SW 1271 (cell line): ENCODE data around the gene STAC.
"Not testable (repeated sequence)": the region's sequence is repeated elsewhere in the genome, so short reads cannot be mapped to it uniquely, and the experiment has no call there.

Experiments
- DNase-seq, 2 experiments: peaks; one replicate each; lab custom pipeline; 2025; lab: John Stamatoyannopoulos, UW

Gene STAC

DNA sequence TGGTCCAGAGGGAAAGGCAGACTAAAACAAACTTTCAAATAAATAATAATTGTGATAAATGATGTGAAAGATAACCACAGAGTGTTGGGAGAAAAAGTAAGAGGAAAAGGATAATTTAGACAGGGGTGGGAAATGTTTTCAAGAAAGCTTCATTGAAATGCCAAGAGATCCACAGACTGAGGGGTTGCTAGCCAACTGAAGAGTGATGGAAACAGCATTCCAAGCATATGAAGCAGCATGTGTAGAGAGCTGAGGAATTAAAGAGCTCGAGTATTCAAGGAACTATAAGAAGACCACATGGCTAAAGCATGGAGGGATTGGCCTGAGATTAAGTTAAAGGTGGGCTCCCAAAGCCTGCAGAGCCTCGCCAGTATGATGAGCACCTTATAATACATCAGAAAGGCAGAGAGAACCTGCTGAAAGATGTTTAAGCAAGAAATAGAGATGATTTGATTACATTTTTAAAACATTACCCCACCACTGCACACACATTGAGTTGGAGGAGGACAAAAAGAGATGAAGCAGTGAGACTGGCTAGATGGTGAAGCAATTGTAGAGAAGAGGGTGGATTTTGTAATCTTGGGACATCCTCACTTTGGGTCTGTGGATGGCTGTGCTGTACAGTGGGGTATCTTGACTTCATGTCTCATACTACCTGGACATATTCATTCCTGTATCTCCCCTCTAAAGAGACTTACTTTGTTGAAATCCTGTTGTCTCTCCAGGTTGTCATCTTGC, 100.8 kb downstream of the STAC start:
- no peak for DNase-seq

DNA sequence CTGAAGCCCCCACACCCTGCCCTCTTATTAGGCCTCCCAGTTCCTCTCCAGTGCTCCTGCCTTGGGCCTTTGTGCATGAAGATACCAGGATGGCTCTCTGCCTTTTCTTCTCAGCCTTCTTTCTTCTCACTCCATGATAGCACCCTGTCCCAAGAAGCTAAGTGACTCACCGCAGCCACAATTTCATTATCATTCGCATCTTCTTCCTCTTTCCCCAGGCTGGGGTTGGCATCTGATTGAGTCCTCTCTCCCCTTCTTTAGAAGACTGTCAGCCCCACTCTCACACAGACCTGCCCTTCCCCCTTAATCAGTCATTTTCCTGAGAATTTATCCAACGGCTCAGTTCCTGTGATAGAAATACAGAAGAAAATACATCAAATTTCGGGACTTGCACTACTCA, 102.0 kb downstream of the STAC start:
- DNase-seq: no peak

DNA sequence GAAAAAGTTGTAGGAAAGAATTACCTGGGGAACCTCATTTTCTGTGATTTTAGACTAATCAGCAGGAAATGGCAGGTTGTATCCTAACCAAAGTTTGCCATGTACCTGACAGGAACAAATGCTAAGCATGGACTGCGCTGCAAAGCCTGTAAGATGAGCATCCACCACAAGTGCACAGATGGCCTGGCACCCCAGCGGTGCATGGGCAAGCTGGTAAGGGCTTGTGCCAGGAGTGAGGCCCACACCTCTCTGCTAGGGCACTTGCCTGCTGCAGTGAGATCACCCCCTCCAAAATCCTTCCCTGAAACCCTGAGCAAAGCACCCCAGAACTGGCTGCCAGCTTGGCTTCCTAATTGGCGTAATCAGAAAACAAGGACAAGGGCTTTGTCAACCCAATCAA, 102.6 kb downstream of the STAC start:
- no peak for DNase-seq

DNA sequence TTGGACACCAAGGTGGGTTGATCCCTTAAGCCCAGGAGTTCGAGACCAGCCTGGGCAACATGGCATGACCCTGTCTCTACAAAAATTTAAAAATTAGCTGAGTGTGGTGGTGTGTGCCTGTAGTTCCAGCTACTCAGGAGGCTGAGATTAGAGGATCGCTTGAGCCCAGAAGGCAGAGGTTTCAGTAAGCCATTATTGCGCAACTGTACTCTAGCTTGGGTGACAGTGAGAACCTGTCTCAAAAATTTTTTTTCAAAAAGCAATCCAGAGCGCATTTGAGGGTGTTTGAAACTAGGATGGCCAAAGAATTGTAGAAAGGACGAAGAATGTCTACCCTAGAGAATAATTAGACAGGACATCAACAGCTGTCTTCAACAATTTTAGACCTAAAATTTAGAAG, 103.4 kb downstream of the STAC start:
- DNase-seq: no peak

DNA sequence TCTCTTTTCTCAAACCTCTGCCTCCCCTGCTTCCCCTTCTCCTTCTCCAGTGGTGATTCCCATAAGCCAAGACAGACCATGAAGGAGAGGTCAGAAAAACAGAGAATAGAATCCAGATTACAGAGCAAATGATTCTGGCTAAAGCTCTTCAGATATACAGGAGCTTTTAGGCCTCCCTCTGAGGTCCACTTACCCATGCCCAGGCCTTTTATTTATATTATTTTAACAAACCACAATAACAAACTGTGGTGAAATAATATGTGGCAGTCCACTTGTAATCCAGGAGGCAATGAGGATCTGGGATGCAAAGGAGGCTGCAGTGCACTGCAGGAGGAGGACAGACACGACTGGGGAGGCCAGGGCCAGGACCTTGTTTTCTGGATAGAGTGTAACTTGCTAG, 104.1 kb downstream of the STAC start:
- DNase-seq: no peak

DNA sequence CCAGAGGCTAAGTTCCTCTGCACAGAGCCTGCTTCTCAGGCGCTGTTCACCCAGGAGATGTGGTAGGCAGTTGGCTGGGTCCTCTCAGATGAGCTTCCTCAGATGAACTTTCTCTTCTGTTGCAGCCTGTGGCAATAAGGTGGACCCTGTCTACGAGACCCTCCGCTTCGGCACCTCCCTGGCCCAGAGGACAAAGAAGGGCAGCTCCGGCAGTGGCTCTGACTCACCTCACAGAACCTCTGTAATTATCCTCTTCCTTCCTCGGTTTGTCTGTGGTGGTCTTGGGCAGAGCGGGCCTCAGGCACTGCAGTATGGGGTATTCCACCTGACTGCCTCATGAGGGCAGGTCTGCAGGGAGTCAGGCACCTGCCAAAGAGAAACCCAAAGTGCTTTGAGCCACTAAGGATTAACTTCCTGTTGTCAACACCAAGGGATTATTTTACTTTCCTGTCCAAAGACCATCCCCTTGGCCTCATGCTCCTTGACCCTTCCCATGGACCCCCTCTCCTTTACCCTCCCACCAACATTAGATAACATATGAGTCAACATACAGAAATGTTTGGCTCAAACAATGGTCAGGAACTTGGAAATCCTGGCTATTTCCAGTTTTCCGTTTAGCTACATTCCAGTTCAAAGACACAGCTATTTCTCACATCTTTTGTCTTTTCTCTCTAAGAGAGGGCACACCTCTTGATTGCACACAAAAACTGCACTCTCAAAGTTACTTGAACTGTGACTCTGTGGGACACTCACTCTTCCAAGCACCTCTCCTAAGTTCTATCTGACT, 105.9 kb downstream of the STAC start:
- DNase-seq: no peak

DNA sequence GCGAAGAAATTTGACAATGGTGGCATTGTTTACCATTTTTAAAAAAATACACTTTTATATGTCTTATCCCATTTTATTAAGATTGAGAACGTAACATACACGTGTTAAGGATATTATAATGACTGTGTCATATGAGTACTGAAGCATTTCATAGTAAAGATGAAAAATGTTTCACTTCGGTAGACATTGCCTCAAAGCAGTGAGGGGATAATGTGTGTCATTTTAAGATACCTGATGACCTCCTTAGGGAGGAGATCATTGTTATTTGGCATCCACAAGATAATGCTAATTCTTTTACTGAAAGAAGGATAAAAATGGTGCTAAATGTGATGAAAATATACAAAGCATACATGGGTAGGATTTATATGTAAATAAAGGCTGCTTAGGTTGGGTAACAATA, 107.3 kb downstream of the STAC start:
- DNase-seq: no peak

DNA sequence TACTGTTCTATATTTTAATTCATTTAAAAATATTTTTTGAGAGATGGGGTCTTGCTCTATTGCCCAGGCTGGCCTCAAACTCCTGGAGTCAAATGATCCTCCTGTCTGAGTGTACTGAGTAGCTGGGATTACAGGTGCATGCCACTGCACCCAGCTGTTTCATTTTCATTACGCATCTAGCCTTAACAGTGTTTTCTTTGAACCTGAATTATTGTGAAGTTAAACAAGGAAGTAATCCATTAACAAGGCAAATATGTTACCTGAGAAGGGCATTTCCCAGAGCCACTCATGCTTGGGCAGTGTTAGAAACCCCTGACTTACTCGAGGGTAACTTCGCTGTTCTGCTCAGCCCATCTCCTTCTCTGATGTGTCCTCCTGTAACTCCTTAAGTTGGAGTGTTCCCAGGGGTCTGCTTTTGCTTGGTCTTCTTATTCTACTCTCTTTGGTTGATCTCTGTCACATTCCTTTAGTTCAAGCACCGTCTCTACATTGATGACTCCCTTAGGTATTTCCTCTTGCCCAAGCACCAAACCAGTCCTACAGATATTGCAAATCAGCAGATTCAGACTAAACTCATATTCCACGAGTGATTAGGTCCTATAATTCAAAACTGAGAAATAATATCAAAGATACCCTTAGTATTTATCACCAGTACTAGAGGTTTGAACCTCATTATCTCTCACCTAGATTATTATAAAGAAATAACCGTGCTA, 107.9 kb downstream of the STAC start:
- DNase-seq: no peak

DNA sequence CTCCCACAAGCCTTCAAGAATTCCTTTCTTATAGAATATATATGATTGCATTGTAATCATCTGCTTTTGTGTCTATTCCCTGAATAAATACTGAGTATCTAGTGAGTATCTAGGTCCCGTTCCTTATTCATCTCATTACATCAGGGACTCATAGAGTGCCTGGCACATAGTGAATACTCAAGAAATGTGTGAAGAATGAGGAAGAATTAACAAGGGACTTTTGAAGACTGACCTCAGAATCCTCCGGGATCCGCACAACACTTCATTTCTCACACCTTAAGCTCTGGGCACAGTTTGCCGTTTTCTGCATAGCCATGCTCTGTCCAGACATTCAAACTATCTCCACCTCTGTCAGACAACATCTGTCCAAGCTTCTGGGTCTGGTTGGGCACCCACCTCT, 108.8 kb downstream of the STAC start:
- DNase-seq: no peak

DNA sequence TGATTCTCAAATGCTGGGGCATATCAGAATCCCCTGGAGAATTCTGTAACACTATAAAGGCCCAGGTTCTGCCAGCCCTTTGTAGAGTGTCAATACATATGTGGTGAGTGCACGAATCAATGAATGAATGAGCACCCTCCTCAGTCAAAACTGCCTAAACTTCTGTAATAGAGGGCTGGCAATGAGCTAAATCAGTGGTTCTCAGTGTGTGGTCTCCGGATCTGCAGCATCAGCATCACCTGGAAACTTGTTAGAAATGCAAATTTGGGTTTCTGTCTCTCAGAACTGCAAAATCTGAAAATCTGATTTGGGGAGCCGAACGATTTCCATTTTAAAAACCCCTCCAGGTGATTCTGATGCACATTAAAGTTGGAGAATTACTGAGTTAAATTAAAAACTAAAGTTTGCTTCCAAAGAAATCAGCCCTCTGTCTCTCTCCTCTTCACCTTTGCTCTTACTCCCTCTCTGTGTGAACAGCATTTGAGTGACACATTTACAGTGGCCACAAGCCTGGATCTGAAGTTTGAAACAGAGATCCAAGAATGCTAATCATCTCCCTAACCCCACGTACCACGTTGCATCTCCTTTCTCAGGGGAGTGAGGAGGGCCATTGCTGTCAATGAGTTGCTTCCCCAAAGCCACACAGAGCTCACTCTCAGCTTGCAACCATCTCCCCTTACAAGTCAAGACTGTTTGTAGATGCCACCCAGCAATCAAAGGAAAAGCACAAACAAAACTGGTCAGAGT, 109.5 kb downstream of the STAC start:
- no peak for DNase-seq

DNA sequence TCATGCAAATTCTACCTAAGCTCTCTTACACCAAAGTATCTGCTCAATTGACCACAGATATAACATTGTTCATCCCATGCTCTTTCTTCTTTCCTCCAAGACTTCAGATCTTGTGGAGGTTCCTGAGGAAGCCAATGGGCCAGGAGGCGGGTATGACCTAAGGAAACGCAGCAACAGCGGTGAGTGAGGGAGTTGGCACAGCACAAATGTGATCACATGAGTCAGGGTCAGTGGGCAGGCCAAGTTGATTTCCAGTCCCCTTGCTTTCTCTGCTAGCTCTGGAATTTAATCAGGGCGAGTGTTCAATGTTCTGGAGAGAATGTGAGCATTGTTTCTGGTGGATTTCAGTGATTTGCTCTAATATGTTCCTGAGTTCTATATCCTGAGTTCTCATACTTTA, 112.7 kb downstream of the STAC start:
- DNase-seq: no peak

DNA sequence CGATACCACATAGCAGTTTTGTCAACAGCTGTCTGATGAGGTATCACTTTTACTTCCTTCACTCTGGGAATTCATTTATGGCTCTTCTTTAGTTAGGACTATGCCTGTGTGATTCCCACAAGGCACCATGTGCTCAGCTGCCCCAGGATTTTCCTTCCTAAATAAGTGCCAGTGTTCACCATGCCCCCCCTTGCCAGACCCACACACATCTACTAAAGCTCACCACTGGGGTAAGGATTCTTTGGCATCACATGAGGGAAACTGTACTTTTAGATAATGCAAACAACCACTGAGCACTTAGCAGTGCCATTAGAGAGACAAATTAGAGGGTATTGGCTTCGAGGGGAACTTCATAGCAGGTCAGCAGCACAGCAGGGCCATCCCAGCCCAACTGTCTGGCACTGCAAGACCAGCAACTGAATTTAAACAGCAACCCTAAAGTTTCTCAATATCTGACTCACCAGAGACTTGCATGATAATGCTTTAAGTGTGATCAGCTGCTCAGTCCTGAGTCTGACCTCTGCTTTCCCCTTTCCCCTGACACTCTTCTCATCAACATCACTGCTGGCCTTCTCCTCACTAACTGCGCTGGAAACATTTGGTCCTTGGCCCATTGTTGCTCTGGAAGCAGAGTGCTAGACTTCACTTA, 114.3 kb downstream of the STAC start:
- DNase-seq: no peak

DNA sequence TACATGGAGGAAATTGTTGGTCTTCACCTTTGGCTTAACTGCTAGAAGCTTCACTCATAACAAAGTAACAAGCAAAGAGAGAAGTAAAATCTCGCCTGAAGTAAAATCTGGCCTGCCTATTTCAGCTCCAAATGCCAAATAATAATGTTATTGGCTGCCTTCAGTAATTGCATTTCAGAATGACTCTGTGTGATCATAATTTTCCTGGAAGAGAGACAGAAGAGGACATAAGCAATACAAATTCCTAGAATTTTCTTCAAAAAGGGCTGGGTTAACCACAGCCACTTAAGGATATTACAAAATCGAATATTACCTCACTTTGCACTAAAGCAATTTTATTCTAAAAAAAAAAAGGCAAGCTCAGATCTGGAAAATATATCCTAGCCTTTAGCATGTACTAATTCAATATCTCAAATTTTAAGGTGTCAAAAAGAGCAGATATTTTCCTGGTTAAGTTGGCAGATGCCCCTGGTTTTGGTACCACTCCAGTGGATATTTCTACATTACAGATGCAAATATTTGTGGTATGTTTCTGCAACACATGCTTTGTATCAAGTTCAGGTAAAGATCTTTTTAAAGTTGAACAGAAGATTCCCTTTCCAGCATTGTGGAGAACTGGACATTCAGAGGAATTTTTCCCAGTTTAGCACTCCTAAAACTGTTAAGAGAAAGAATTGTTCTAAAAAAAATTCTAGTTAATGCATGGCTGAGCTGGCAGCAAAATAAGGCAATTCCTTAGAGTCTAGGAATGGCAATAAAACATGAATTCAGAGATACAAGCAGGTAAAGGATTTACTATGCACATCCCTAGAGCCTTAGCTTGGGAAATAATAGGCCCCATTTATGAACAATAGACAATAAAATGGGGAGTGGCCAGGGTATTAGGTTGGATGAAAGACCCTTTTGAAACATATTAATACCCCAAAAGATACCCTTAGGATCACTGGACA, 116.7 kb downstream of the STAC start:
- no peak for DNase-seq

DNA sequence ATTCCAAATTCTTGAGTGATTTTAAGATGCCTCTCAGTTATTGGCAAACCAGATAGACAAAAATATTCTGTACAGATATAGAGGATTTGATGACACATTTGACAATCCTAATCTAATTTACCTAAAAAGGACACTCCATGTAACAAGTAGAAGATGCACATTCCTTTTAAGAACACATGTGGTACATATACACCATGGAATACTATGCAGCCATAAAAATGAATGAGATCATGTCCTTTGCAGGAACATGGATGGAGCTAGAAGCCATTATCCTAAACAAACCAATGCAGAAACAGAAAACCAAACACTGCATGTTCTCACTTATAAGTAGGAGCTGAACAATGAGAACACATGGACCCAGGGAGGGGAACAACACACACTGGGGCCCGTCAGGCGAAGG, 119.7 kb downstream of the STAC start:
- DNase-seq: not testable (repeated sequence)

DNA sequence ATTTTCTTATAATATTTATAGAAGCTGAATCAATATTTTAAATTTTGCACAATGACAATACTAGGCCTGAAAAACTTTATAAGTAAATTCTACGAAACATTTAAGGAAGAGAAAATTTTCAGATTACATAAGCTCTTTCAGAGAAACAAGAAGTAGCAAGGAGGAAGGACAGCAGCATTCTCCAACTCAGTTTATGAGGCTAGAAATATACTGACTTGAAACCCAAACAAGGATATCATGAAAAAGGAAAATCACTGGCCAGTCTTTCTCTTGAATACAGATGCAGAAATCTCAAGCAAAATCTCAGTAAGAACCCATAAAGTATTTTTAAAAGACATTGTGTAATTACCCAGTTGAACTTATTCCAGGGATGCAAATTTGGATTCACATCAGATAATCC, 121.3 kb downstream of the STAC start:
- DNase-seq: no peak

DNA sequence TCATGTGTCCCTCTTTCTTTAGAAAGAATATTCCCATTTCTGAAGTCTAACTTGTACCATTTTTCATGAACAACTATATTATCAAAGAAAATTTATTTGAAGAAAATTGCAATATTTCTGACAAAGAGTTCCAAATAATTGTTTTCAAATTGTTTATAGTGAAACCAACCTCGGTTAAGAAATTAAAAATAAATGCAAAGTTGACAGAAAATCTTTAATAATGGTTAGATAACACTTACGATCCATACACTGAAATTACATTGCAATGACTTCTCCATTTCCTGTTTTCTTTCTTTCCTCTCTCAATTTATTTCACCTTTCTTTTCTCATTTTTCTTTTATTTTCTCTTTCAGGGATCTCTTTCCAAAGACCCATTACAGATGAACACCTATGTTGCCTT, 125.1 kb downstream of the STAC start:
- DNase-seq: no peak

DNA sequence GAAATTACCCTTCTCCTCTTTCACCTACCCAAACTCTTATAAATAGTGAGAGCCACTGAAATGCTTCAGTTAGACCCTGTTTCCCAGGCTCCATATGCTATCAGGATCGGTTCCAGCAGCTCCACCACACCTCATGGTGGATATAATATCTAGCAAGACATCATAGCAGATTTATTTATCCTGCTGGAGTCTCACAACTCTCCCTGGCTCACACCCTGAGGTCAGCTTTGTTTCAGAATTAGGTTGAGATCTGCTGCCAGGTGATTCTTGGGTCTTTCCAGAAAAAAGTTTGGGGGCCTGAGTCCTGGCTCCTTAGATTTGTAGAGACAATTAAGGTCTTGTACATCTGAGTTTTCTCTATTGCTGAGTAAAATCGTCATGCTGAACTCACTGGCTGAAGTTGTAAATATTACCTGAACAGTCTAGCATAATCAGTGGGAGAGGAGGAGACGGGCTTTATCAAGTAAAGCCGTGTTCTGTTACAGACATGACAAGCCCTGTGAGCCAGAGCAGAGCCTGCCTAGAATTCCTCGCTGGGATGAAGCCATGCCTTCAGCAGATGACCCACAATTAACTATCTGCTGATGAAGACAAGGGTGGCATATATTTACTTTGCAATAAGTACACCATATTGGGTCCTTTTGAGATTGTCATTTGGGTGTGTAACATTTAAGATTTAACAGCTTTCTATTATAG, 131.6 kb downstream of the STAC start:
- DNase-seq: no peak

DNA sequence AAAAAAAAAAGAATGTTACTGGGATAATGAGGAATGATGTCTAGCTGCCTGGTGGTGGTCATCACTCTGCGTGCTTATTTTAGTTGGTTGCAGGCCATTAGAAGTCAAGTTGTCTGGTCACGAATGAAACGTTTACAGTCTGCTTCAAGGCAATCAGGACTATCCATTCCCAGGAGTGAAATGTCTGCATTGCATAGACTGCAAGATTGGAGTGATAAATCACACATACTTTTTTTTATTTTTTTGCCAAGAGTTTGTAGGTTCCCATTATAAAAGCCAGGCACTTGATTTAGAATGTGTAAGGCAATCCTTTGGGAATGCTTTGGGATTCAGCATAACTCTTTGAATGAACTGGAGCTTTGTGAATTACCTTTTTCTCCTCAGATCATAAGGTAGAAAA, 132.3 kb downstream of the STAC start:
- DNase-seq: no peak

DNA sequence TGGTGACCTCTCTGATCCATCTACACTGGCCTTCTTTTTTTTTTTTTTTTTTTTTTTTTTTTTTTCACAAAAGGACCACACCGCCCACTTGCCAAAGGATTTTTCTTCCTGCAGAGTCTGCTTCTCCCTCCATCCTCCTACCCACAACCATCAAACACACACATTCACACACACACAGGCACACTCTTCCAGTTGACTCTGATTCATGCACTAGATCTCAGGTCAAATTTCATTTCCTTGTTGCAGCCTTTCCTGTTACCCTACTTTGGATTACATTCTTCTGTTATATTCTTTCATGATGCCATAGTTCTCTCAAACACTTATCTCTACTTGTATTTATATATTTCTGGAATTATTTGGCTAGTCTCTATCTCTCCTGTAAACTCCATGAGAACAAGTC, 133.9 kb downstream of the STAC start:
- DNase-seq: no peak

DNA sequence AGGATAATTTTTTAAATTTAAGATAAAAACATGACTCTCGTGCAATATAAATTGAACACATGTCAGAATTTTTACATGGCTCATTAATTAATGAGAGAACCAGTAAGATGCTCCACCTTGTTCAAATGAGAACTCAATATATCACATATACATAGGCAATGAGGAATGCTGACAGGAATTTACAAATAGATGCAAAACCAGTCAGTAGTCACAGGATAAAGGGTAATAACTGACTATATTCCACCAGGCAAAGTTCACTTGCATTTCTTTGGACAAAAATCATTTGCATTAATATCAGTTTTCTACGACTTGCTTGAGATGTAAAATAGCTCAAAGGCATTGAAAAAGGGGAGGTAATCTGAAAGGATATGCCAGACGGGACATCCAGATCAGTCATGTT, 139.4 kb downstream of the STAC start:
- no peak for DNase-seq
